Stimulated activated CD8-positive, alpha-beta memory T cell treated with anti-CD3 and anti-CD28 coated beads, Interleukin-15, amount 100 ng/mL, for 1 hour (primary cell): Measurements from ENCODE around the gene MYO5A.
"Not testable (repeated sequence)": the region's sequence is repeated elsewhere in the genome, so short reads cannot be mapped to it uniquely, and the experiment has no call there.

Experiments
- DNase-seq: peaks from one replicate; pipeline ENCODE4 v3.0.0-alpha.2; 2020; ENCODE audit warnings: low read depth

Gene MYO5A

DNA sequence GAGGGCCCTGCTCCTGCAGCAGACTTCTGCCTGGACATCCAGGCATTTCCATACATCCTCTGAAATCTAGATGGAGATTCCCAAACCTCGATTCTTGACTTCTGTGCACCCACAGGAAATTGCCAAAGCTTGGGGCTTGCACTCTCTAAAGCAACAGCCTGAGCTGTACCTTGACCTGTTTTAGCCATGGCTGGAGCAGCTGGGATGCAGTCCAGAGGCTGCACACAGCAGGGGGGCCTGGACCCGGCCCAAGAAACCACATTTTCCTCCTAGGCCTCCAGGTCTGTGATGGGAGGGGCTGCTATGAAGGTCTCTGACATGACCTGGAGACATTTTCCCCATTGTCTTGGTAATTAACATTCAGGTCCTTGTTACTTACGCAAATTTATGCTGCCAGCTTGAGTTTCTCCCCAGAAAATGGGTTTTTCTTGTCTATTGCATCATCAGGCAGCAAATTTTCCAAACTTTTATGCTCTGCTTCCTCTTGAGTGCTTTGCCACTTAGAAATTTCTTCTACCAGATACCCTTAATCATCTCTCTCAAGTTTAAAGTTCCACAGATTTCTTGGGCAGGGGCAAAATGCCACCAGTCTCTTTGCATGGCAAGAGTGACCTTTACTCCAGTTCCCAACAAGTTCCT, 11.8 kb upstream of the MYO5A start:
- DNase-seq: no peak

- no peak for DNase-seq
These were observed 8.8 kb upstream of the MYO5A start for GRCh38 chr15:52537459-52537858.

GRCh38 chr15:52532427-52532826, 3.7 kb upstream of the MYO5A start:
- DNase-seq: no peak

DNA sequence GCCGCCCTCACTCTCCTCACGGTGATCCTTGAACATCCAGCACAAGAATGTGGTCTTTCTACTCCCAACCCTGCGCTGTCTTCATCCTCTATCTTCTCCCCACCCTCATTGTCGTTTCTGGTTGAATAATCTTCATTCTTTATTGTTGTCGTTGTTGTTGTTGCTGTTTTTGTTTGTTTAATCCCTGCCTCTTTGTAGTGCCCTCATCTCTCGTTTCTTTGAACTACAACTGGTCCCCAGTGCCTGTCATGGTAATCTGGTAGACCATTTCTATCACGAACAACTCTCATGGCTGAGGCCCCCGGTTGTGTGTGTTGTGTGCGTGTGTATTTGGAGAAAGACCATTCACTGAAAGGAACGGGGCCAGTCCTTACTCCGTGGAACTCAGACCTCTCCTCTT, 1.3 kb upstream of the MYO5A start:
- DNase-seq: no peak

DNA sequence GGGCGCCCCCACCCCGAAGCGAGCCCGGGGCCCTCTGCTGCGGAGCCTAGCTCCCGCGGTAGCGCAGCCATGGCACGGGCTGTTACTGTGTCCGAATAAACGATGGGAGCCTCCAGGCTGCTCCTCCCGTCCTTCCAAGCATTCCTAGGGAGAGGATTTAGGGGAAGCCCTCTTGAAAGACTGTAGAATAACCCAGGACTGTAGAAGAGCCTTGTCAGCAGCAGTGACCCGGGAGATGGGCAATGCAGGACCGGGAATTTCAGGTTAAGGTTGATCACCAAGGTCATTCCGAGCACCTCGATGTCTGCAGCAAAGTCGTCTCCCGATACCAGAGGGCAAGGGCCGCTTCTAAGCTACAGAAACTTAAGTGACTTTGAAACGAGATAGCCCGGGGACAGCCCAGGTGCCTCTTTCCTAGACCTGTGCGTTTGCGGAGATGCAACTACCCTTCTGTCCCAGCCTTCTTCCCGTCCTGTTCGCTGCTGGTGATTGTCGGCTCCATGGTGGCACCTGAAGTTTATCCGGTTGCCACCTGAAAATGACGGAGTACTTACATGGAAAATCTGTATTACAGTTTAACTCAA, 753 bp upstream of the MYO5A start:
- DNase-seq: peak; percentile 4

- peak; percentile 6 for DNase-seq
These were observed 643 bp downstream of the MYO5A start for GRCh38 chr15:52527911-52528563.

DNA sequence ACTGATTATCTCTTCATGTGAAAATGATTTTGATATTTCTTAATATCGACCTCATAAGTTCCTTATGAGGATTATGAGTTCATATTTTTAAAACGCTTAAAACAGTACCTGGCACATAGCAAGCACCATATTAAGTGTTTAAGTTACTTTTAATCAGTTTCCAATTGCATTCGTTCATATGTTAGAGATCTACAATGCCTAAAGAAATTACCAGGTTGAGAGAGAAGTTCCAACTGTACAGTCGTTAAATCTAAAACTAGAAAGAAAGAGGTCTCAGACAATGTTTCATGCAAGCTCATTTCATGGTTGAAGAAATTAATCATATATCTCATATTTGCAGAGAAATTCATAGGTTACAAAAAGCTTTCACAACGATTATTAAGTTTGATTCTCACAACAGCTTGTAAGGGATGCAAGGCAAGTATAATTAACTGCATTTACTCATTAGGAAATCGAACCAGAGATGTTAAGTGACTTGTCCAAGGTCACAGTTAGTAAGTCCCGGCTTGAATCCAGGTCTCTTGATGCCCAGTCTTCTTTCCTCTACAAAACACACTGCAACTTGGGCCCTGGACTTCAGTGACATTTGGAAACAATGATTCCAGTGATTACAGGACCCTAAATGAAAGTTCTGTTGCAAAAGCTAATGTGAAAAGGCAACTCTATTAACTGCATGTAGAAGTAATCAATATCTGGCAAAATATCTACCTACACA, 1.3 kb downstream of the MYO5A start:
- DNase-seq: no peak

- no peak for DNase-seq
These were observed 4.2 kb downstream of the MYO5A start for GRCh38 chr15:52524223-52525136.

DNA sequence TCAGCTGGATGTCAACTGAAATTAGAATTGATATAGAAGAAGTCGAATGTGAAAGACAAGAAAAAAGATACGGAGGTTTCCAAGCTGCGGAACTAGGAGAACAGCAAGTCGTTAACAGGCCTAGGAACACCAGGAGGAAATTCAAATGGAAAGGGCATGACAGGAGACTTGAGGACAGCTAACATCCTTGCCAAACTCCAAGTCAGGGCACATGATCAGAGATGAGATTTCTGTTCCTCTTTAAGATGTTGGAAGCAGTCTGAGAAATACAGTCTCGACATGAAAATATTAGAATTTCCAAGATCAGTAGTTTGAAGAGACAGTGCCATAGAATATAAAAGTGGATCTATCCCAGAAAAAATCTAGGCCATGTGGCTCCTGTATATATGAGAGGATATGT, 5.0 kb downstream of the MYO5A start:
- no peak for DNase-seq

DNA sequence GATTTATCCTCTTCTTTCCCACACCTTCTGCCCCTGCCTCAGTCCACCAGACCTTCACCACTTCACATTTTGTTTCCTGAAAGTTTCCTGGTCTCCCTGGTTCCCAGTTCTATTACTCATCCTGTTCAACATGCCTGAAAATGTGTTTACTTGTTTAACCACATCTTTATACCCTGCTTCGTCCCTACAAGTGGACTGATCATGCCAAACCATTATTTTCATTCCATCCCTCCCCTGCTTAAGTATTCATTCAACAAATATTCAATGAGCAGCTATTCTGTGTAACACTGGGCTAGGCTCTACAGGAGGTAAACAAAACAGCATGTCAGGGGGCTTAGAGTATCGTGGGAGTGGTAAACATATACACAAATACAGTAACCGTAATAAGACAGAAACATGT, 5.5 kb downstream of the MYO5A start:
- DNase-seq: no peak

DNA sequence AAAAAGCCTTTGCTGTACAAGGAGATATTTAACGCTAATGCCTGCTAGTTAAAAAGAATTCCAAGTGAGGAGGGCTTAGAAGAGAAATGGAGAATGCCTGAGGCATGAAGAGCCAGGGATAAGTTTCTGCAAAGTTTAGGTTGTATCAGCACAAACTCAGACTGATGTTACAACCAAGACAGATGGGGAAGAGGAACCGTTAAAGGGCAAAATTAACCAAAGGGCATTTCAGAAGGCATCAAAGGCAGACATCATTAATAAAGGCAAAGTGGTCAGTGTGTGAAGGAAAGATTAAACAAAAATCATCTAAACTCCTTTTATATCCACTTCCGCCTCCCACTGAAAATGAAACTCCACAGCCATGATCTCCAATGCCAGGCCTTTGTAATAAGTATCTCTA, 7.0 kb downstream of the MYO5A start:
- no peak for DNase-seq

- DNase-seq: no peak
These were observed 8.3 kb downstream of the MYO5A start for GRCh38 chr15:52520421-52520820.

- DNase-seq: no peak
These were observed 10.0 kb downstream of the MYO5A start for GRCh38 chr15:52518487-52519371.

GRCh38 chr15:52517014-52517413, 11.7 kb downstream of the MYO5A start:
- DNase-seq: no peak

DNA sequence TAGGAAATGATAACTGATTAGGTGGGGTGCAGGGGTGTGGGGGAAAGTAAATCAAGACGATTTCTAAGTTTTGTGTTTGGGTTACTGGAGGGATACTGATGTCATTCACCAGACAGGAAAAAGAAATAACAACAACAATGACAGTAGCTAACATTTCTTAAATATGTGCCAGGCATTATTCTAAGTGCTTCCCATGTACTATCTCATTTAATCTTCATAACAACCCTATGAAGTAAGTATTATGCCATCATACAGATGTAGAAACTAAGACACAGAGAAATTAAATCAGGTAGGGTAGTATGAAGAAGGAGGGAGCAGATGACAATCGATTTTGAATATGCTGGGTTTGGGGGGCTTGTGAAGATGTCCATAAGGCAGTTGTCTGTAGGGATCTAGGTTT, 13.3 kb downstream of the MYO5A start:
- no peak for DNase-seq

DNA sequence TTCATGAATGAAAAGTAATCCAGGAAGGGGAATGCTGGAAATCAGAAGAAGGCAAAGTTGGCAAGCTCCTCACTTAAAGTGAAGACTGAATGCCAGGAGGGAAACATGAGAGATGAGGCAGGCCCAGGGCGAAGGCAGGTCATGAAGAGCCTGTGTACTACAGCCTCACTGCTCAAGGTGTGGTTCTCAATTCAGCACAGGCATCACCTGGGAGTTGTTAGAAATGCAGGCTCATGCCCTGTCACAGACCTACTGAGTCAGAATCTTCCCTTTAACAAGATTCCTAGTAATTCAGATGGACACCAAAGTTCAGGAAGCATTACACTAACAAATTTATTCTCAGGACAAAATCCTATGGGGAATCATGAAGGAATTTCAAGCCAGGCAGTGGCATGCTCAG, 14.2 kb downstream of the MYO5A start:
- no peak for DNase-seq

DNA sequence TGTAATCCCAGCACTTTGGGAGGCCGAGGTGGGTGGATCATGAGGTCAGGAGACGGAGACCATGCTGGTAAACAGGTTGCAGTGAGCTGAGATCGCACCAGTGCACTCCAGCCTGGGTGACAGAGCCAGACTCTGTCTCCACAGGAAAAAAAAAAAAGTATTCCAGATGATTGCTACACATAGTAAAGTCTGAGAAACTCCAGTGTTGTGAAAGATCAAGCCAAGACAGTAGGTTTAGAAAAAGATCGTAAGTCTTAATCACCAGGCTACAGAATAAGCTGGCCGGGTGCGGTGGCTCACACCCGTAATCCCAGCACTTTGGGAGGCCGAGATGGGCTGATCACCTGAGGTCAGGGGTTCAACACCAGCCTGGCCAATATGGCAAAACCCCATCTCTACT, 15.8 kb downstream of the MYO5A start:
- not testable (repeated sequence) for DNase-seq

DNA sequence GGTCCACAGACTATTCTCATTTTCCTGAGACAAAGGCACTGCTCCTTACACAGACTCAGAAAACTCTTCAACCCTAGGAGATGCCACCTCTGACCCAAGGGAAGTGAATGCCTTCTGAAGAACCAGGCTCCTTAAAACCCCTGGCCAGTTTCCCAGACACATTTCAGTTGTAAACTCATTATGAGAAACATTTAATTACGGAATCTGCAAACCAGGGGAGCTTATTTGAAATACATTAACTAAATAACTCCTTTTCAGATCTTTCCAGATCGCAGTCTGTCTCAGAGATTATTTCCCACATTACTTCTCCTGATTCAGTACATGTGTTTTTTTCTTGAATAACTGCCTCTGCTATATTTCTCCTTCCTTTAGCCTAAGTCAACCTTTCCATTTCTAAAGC, 17.6 kb downstream of the MYO5A start:
- DNase-seq: no peak

- DNase-seq: no peak
These were observed 19.0 kb downstream of the MYO5A start for GRCh38 chr15:52509500-52510245.

- DNase-seq: no peak
These were observed 22.1 kb downstream of the MYO5A start for GRCh38 chr15:52506549-52506948.
